Kidney tubule cell (primary cell): ENCODE measurements around the gene SGSM1.
"Not testable (repeated sequence)": the region's sequence is repeated elsewhere in the genome, so short reads cannot be mapped to it uniquely, and the experiment has no call there.

Experiments used
- DNase-seq: peaks from one replicate; pipeline ENCODE4 v3.0.0-alpha.2; 2018; ENCODE audit warnings: low spot score

SGSM1 gene

DNA sequence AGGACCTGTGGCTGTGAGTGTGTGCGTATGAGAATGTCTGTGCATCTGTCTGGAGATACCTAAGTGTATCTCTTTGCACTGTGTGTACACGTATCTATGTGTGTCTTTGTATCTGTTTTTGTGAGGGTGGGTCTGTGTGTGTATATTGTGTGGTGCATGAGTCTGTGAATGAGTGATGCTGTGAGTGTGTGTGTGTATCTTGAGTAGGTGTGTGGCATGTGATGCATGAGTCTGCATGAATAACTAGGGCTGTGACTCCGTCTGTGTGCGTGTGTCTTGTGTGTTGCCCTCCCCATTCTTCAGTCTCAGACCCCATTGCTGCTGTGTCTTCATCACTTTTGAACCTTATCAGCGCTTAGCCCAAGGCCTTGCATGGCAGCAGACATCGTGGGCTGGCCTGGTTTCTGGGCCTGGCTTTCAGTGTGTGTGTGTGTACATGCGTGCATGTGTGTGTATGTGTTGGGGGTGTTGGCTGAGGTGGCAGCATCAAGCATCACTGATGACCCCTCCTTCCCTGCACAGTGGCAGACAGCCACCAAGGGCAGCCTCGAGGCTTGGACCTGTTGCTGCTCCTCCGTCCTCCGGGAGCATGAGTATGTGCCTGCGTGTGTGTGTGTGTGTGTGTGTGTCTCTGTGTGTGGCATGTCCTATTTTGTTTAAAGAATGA is 1.4 kb downstream of the SGSM1 start:
- no peak for DNase-seq

DNA sequence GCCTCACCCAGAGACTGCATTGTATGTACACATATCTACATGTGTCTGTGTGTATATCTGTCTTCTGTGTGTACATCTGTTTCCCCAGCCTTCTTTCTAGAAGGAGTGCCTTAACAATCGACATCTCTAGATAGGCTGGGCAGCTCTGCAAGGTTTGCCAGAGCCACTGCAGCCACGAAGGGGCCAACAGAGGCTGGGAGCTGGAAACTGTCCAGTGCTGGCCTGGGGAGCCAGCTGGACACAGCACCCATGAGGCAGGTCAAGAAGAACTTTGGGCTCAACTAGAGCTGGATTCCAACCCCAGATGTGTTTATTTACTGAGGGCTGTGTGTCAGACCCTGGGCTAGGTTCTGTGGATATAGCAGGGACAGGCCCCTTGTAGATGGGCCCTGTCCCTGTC is 3.3 kb downstream of the SGSM1 start:
- DNase-seq: no peak

DNA sequence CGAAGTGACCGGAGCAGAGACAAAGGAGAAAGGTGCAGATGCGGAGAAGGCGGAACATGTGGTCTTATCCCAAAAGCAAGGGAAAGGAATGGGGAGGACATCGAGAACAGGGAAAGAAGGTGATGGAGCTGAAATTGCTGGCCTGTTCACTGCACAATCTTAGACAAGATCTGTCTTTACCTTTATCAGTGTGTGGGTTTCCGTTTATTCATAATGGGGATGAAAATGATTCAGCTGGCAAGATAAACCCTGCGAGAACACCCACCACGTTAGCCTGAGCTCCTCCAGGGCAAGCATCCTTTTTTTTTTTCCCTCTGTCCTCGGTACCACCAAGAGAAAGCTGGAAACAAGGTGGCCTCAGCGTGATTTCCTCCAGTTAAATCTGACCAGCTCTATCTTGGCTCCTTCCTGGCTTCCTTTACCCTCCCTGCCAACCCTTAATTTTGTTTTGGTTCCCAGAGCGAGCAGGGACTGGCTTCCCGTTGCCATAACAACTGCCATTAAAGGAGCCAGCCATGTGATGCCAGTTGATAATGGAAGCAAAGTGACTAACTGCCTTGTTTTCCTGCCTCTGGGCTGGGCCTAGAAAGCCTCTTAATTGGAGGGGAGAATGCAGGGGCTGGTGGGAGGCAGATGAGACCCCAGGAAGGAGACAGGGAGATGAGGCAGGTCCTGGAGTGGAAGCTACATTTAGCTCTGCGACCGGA is 4.2 kb downstream of the SGSM1 start:
- no peak for DNase-seq

DNA sequence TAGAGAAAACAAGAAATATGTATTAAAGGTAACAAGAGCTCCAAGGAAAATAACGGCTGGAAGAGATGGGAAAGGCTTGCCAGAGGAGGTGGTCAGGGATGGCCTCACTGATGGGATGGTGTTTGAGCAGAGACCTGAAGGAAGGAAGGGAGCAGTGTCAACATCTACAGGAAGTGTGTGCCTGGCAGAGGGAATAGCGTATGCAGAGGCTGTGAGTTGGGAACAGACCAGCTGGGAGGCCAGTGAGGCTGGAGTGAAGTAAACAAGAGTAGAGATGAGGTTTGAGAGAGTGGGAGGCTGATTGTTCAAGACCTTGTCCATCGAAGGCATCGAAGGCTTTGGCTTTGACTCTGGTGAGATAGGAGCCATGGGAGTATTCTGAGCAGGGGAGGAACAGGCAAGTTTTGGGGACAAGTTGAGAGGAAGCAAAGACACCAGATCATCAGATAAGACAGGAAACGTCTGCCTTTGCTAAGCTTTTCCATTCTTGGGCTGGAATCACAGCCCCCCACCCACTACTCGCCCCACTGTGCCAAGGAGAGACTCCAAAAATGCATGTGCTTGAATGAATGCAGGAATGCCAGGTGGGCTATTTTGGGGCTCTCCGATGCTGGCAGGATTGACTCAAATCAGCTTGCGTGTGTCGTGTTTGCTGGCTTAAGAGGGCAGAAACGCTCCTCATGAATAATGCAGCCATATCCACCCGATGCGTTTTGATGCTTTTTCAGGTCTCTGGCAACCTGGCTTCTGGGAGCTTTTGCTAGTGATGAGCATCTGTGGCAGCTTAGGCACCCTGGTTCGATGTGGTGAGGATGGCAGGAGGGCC is 7.2 kb downstream of the SGSM1 start:
- no peak for DNase-seq

DNA sequence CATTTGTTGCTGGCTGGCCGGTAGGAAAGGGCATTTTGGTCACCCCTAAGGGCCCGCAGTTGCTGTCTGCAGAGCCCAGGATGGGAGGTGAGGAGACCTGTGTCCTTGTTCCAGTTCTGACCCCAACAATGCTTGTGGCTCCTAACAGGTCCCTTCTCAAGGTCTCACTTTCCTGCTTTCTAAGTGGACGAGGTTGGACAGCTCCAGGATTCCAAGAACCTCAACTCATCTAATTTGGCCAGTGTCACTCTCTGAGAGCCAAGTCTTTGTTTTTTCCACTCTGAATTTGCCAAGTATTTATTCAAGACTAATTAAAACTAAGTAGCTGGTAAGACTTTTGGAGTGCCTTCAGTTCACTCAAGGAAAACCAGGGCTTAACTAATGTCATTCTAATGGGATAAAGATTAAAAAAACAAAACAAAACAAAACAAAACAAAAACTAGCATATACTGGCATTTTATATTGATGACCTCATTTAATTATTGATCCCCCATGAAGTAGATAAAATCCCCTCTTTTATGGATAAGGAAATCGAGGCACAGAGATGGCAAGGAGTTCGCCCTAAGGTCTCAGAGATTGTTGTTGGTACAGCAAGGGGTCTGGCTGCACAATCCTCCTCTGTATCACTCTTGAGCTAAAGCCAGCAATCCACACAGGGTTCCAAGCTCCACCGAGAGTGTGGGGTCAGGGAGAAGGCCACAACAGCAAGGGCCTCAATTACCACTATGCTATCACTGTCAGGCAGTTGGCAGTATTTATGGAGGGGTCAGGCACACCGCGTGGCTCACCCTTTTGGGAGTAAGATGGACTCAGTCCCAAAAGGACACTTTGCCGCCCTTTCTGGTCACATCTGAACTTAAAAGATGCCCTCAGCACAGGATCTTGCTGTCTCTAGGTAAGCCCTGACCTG is 8.1 kb downstream of the SGSM1 start:
- DNase-seq: no peak

DNA sequence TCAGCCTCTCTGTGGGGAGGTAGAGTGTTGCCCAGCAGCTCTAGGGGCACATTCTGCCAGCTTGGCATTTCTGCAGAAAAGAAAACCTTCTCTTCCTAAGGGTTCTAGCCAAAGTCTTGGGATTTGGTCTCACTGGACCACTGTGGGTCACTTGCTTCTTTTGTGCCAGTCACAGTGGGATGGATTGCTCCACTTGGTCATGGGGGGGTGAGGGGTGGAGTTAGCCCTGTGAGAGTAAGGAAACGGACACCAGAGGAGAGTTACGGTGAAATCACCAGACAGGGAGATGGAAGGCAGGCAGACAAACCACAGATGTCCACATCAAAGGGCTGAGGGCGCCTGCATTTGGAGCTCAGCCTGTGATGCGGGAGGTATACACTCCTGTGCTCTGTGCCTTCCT is 10.8 kb downstream of the SGSM1 start:
- DNase-seq: no peak

DNA sequence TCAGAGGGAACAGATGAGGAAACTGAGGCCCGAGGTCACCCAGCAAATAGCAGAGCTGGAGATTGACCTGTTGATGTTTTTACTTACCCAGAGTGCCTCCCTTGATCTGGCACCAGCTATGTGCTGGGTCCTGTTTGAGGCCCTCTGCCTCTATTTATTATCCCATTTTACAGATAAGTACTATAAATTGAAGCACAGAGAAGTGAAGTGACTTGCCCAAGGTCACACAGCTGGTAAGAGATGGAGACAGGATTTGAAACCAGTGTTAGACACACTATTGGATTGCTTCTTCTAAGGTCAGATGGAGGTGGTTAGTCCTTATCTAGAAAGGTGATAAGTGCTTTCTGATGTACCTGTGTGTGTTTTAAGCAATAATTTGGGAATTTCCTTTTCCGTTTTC is 13.5 kb downstream of the SGSM1 start:
- no peak for DNase-seq

DNA sequence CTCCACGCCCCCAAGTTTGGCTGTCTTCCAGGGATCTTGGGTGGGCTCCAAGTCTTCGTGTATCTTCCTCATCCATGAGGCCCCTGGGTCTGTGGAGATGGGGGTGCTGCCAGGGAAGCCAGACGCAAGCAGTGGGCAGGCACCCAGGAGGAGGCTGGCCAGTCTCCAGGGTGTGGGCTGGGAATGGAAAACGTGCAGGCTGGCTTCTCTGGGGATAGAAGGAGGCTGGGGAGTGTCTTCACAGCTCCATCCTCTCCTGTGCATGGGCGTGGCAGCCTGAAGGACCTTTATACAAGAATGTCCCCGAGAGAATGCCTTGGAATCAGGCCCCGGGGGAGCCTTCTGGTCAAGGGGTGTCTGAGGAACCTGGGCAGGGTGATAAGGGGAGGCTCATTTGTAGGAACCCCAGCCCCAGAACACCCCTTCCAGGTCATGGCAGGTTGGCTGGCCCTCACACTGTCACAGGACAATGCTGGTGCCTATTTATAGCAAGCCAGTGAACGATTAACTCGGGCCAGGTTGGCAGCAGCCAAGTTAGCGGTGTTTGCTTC is 14.0 kb downstream of the SGSM1 start:
- peak; percentile 24 for DNase-seq

DNA sequence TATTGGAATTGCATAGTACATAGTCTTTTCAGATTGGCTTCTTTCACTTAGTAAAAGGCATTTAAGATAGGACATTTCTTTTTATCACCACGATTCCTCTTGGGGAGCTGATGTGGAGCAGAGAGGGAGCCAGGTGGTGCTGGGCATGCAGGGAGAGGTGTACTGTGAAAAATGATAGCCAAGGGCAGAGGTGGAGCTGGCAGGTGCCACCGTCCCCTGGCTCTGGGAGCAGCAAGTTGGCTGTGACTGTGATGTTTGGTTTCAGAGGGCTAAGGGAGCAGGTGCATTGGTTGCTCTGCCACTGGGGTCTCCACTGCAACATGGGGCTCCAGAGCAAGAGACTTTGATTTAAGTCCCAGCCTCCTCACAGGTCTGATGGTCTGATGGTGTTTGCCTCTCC is 16.5 kb downstream of the SGSM1 start:
- no peak for DNase-seq

DNA sequence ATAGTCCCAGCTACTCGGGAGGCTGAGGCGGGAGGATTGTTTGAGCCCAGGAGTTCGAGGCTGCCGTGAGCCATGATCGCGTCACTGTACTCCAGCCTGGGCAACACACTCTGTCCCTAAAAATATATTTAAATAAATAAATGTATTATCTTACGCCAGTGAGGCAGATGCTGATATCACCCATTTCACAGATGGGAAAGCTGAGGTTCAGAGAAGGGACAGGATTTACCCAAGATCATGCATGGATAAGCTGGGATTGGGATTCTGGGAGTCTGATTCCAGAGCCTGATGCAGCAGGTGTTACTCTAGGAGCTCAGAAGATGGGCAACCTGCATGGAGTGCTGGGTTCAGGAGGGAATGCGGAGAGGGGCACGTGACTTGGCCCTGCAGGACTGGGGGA is 17.8 kb downstream of the SGSM1 start:
- DNase-seq: no peak

DNA sequence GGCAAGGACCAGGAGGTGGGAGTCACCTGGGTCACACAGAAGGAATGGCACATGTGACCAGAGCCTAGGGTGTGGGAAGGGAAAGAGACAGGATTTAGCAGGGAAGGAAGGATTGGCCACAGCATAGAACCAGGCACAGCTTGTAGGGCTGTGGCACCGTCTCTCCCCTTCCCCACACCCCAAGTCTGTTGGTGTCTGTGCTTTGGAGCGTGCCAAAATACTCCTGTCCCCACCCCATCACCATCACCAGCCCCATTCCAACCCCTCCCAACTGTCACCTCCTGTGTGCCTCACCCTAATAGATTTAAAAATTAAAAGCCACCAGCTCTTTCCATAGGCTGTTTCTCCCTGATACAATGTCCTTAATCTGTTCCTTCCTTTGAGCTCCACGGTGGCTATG is 18.2 kb downstream of the SGSM1 start:
- DNase-seq: no peak

DNA sequence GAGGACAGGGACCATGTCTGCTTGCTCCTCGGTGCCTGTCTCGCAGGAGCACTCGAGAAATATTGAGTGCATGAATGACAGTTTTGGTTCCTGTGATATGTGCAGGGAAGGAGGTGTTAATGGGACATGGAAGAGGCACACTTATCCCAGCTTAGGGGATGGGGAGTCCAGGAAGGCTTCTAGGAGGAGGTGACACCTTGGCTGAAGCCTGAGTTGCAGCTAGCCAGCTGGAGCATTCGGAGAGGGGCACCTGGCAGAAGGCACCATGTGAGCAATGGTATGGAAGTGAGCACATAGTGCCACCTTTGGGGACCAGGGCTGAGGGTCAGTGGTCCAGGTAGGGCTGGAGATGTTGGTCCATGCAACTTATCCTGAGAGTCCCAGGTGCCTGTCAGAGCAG is 18.9 kb downstream of the SGSM1 start:
- DNase-seq: no peak

DNA sequence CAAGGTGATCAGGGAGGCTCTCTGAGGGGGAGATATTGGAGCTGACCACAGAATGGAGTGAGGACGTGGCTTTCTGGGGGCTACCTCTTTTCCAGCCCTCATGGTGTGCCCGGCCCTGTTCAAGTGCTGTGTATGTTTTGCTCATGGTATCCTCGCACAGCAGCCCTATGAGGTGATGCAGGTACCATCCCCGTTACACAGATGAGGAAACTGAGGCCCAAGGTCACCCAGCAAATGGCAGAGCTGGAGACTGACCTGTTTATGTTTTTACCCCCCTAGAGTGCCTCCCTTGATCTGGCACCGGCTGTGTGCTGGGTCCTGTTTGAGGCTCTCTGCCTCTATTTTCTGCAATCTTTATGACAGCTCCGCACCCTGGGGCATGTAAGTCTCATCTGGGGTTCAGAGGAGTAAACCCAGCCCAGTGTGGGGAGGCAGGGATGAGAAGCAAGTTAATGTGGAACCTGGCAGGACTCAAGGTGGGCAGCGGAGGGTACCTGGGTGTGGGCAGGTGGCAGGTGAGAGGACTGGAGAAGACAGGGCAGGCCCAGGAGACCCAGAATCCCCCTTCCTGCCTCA is 20.8 kb downstream of the SGSM1 start:
- DNase-seq: no peak

DNA sequence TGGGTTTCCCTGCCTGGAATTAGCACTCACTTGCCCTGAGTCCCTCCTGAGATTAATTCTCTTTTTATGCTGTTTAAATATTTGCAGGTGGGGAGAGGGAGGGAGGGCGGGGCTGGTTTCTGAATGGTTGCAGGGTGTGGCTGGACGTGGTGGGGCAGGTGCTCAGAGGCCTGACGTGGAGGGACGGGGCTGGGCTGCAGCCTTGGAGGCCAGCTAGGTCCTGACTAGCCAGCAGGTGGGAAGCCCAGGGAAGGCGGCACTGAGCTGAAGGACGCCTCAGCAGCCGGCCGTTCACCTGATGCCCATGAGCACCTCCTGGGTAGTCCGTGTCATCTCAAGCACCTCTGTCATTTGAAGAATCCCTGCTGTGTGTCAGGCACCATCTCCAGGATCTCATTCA is 21.3 kb downstream of the SGSM1 start:
- DNase-seq: no peak

DNA sequence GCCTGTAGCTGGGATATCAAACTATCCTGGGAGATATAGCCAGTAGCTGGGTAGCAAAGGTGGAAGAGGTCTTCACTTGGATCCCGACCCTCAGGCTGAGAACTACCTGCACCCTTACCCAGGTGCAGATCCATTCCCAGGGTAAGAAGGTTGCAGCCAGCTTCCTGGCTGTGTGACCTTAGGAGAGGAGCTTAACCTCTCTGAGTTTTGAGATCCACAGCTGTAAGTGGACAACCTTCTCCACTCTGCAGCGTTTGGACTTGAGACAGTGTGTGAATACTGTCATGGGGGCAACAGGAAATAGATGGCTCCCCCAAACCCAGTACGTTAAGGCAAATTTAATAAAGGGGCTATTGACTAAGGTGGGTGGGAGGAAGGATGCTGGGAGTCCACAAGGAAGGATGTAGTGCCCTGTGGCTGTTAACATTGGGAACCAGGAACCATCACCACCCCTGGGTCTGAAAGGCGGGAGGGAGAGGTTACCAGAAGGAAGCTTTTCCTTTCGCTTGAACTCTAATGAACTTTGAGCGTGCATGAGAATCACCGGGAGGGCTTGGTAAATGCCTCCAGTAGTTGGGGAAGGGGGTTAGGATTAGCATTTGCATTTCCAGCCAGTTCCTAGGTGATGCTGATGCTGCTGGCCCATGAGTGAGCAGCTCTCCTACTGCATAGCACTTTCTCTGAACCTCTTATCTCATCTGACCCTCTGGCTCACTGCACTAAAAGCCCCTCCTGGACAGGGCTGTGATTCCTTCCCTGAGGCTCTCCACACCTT is 24.4 kb downstream of the SGSM1 start:
- DNase-seq: no peak

DNA sequence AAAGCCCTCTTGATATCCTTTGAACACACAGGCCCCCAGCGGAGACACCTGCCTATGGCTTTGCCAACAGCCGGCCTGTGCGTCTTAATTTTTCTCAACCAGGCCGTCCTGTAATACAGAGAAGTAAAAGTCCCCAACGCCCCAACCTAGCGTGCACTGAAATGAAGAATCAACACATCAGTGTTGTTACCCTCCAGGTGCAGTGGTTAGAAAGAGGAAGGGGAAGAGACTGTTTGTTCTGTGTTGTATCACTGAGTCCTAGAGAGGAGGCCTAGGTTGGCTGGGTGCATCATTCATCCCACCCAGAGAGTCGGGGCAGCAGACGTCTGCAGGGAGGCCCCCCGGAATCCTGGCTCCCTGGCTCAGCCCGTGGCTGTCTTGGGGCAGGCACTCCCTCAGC is 25.7 kb downstream of the SGSM1 start:
- DNase-seq: no peak

DNA sequence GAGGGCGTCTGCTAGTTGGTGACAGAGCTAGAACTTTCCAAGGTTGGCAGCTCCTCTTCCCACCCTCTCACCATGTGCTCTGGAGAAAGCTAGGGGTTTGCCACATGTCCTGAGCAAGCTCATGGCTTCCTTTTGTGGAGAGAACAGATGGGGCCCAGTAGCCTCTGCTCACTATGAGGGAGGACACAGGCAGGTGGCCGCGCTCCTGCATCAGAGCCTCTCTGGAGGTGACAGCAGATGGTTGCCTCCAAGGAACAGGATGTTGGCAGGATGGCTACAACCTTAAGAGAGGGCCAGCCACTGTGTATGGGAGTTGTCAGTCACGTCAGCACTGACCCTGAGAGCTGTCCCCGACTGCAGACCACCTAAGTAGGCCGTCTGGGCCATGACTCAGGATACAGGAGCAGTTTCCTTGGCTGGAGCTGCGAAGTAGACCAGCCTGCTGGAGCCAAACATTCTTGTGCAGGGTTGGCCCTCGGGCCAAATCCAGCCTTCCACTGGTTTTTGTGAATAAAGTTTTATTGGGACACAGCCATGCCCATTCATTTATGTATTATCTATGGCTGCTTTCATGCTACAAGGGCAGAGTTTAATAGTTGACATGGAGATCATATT is 28.0 kb downstream of the SGSM1 start:
- DNase-seq: no peak

DNA sequence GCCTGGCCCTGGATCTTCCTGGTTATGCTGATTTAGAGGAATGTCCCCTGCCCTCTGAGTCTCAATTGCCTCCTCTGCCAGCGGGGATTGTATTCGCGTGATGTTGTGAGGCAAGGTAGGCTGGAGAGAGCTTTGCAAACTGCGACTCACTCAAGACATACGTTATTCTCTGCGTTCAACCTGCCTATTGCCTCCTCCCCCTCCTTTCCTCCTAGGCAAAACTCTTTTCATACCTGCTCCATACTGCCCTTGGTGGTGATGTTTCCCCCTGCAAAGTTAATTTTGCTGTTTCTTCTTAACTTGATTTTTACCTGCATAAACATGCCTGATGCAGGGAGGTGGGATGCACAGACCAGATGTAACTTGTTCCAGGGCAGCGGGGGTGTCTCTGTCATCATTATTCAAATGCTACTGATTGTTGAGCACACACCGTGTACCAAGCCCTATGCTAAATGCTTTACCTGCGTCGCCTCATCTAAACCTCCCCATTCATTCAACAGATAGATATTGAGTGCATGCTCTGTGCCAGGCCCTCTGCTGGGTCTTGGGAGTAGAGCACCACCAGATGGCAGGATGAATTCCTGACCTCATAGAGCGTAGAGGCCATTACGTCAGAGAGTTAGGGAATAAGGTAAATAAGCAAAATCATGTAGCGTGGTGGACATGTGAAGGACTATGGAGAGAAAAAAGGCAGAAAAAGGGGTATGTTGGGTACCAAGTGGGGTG is 29.0 kb downstream of the SGSM1 start:
- DNase-seq: peak; percentile 23

DNA sequence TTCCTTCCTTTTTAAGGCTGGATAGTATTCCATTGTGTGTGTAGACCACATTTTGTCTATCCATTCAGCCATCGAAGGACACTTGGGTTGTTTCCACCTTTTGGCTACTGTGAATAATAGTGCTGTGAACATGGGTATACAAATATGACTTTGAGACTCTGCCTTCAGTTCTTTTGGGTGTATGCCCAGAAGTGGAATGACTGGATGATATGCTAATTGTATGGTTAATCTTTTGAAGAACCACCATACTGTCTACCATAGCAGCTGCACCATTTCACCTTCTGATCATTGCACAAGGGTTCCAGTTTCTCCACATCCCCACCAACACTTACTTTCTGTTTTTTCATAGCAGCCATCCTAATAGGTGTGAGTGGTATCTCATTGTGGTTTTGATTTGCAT is 30.3 kb downstream of the SGSM1 start:
- peak; percentile 6 for DNase-seq

DNA sequence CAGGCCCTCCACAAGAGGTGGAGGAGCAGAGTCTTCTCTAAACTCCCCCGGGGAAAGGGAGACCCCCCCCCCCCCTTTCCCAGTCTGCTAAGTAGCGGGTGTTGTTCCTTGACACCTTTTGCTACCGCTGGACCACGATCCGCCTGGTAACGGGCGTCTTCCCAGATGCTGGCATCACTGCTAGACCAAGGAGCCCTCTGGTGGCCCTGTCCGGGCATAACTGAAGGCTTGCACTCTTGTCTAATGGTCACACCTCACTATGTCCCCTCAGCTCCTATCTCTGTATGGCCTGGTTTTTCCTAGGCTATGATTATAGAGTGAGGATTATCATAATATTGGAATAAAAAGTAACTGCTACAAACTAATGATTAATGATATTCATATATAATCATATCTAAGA is 31.5 kb downstream of the SGSM1 start:
- DNase-seq: not testable (repeated sequence)
